Caco-2 (cell line): ENCODE data around the gene MLANA. TPM values are rescaled to one million over a fixed set of nuclear protein-coding genes. Genes with fewer than 3 reads are reported as not detected.

Experiments used
- BruUV-seq: library from RNA; stranded (reverse); fragments of 400-500 nt; replicated peaks from 2 replicates; lab custom pipeline; 2021; lab: Mats Ljungman, UMichigan
- CTCF ChIA-PET: fragments of 300-600 bp; sonication (Branson Sonifier 250); formaldehyde crosslinking; loops from one replicate; lab custom pipeline; 2022; ENCODE audit warnings: antibody characterized with exemption; lab: Charles Lee
- POLR2A ChIA-PET: fragments of 300-600 bp; sonication (Branson Sonifier 250); formaldehyde crosslinking; loops from one replicate; lab custom pipeline; 2022; ENCODE audit warnings: antibody characterized with exemption; lab: Charles Lee
- DNase-seq, 2 experiments: peaks; one replicate each; pipeline versions ENCODE4 v3.0.0 to v3.0.0-alpha.2; 2020 to 2022
- H3K27me3 ChIP-seq: replicated peaks from 2 replicates; pipeline ENCODE4 v1.6.0; 2011; ENCODE audit warnings: low read length; ENCODE audit not compliant: control insufficient read depth, insufficient read depth
- H3K36me3 ChIP-seq: 2 replicates; pipeline ENCODE4 v1.5.1; 2011; ENCODE audit warnings: low read length; ENCODE audit not compliant: control insufficient read depth, insufficient read depth
- H3K4me1 ChIP-seq: fragments of 250-450 bp; sonication (Bioruptor Pico); 2 replicates; pipeline ENCODE4 v1.5.1; 2020; ENCODE audit warnings: mild to moderate bottlenecking
- H3K4me3 ChIP-seq: 2 replicates; pipeline ENCODE4 v1.5.1; 2011; ENCODE audit warnings: low read depth, mild to moderate bottlenecking, control low read depth, low read length
- H3K9me3 ChIP-seq: fragments of 250-450 bp; sonication (Bioruptor Pico); 2 replicates; pipeline ENCODE4 v1.5.1; 2020; ENCODE audit warnings: mild to moderate bottlenecking, moderate library complexity
- H3K27ac Mint-ChIP-seq: one replicate; pipeline ENCODE4 v1.8.0; 2022; ENCODE audit warnings: mixed read lengths; ENCODE audit not compliant: unreplicated experiment
- H3K27me3 Mint-ChIP-seq: one replicate; pipeline ENCODE4 v1.8.0; 2022; ENCODE audit warnings: mixed read lengths; ENCODE audit not compliant: insufficient read depth, unreplicated experiment
- H3K36me3 Mint-ChIP-seq: one replicate; pipeline ENCODE4 v1.8.0; 2022; ENCODE audit warnings: mild to moderate bottlenecking, mixed read lengths; ENCODE audit not compliant: insufficient read depth, unreplicated experiment
- H3K4me1 Mint-ChIP-seq: one replicate; pipeline ENCODE4 v1.8.0; 2022; ENCODE audit warnings: low read depth, mixed read lengths; ENCODE audit not compliant: unreplicated experiment
- H3K4me3 Mint-ChIP-seq: one replicate; pipeline ENCODE4 v1.8.0; 2022; ENCODE audit warnings: mild to moderate bottlenecking, moderate library complexity, mixed read lengths; ENCODE audit not compliant: unreplicated experiment
- H3K9me3 Mint-ChIP-seq: one replicate; pipeline ENCODE4 v1.8.0; 2022; ENCODE audit warnings: mixed read lengths; ENCODE audit not compliant: unreplicated experiment
- CTCF ChIP-seq, 2 experiments: fragments of 200-600 bp in 1 of 2; IDR thresholded peaks; 1 replicate in 1 of 2; 2 replicates in 1 of 2; pipeline versions ENCODE4 v1.5.1 to v1.8.0; 2011 to 2022; ENCODE audit warnings: antibody characterized with exemption in 1 of 2, control low read depth in 1 of 2, inconsistent platforms in 1 of 2, low read depth in 1 of 2, low read length in 1 of 2, mild to moderate bottlenecking in 1 of 2, moderate library complexity in 1 of 2; ENCODE audit not compliant: insufficient read depth in 1 of 2, severe bottlenecking in 1 of 2, unreplicated experiment in 1 of 2
- intact Hi-C: fragments of 100-400 bp; cut with micrococcal nuclease; formaldehyde crosslinking; loops from one replicate; pipeline ENCODE4 v1.10.0; 2022; ENCODE audit not compliant: unreplicated experiment
- total RNA-seq: library from RNA; stranded (reverse); gene quantifications from 2 replicates; pipeline ENCODE4 v1.2.3, GENCODE V29; 2022

Gene MLANA
- total RNA-seq, 1 experiment from 2014 or later: not detected

- ChIA-PET CTCF (interaction anchor here (0.7 kb wide), 1 partner anchor 135 kb away, joined by 3 read pairs; no protein-coding TSS in a partner anchor), POLR2A (no interaction called here)
- H3K36me3 Mint-ChIP-seq: peaks cover 7% of the 10 kb centered on the region
- Histone ChIP-seq H3K27me3 (no peaks in the 10 kb centered on the region), H3K4me3 (no peak overlapping the region), H3K9me3 (no peaks in the 10 kb centered on the region), H3K36me3 (no peaks in the 10 kb centered on the region), H3K4me1 (no peaks in the 10 kb centered on the region)
- no peak for DNase-seq
- intact Hi-C loops: no loop called here
- no TSS peak for BruUV-seq
- TF ChIP-seq CTCF (IDR thresholded peaks at IDR 0.05; ENCODE audit: insufficient read depth in 1 of 2, low read depth in 1 of 2, low read length in 1 of 2, severe bottlenecking in 1 of 2, unreplicated experiment in 1 of 2): no peak
- no peaks in the 10 kb centered on the region for H3K4me1 Mint-ChIP-seq
- H3K27ac Mint-ChIP-seq: no peak overlapping the region
- H3K4me3 Mint-ChIP-seq: no peak overlapping the region
- no peaks in the 10 kb centered on the region for H3K27me3 Mint-ChIP-seq
- H3K9me3 Mint-ChIP-seq: no peaks in the 10 kb centered on the region
These were observed 30.2 kb downstream of the MLANA start for GRCh38 chr9:5920860-5921328.

GRCh38 chr9:5922192-5922591 lies 31.5 kb downstream of the MLANA start:
- Histone ChIP-seq H3K27me3 (no peaks in the 10 kb centered on the region), H3K9me3 (no peaks in the 10 kb centered on the region), H3K4me3 (no peak overlapping the region), H3K36me3 (no peaks in the 10 kb centered on the region), H3K4me1 (no peaks in the 10 kb centered on the region)
- Mint-ChIP-seq H3K9me3 (no peaks in the 10 kb centered on the region), H3K4me1 (no peaks in the 10 kb centered on the region), H3K27ac (no peak overlapping the region), H3K4me3 (no peak overlapping the region), H3K27me3 (no peaks in the 10 kb centered on the region), H3K36me3 (peaks cover 7% of the 10 kb centered on the region)
- no TSS peak for BruUV-seq
- TF ChIP-seq CTCF (IDR thresholded peaks at IDR 0.05; ENCODE audit: insufficient read depth in 1 of 2, low read depth in 1 of 2, low read length in 1 of 2, severe bottlenecking in 1 of 2, unreplicated experiment in 1 of 2): no peak
- ChIA-PET CTCF (no interaction called here), POLR2A (no interaction called here)
- DNase-seq: no peak
- intact Hi-C loops: no loop called here

DNA sequence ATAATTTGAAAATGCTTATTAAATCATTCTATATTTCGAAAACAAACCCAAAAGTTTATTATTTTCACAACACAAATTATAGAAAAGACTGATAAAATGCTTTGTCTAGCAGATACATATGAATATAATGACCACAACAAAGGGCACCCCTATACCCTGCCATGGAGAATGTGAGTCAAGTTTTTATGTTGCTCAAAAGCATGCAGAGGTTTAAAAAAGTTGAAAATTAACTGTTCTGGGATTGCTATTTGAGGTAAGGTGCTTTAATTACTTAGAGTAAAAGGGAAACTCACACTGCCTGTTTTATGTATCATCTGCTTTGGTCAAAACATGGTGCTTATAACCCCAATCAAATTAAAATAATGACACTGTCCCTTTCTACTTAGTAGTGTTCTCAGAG lies 41.0 kb downstream of the MLANA start:
- Histone ChIP-seq H3K4me1 (no peaks in the 10 kb centered on the region), H3K27me3 (no peaks in the 10 kb centered on the region), H3K4me3 (no peak overlapping the region), H3K36me3 (no peaks in the 10 kb centered on the region), H3K9me3 (no peaks in the 10 kb centered on the region)
- Mint-ChIP-seq H3K27ac (no peak overlapping the region), H3K4me1 (no peaks in the 10 kb centered on the region), H3K27me3 (no peaks in the 10 kb centered on the region), H3K4me3 (no peak overlapping the region), H3K36me3 (no peaks in the 10 kb centered on the region), H3K9me3 (no peaks in the 10 kb centered on the region)
- intact Hi-C loops: no loop called here
- BruUV-seq: no TSS peak
- no peak for TF ChIP-seq CTCF (IDR thresholded peaks at IDR 0.05; ENCODE audit: insufficient read depth in 1 of 2, low read depth in 1 of 2, low read length in 1 of 2, severe bottlenecking in 1 of 2, unreplicated experiment in 1 of 2)
- DNase-seq: no peak
- ChIA-PET POLR2A (no interaction called here), CTCF (no interaction called here)
